GM23338 (cell line): ENCODE measurements around the gene FYN. TPM values are rescaled to one million over a fixed set of nuclear protein-coding genes. Genes with fewer than 3 reads are reported as not detected.

Experiments
- ATAC-seq: fragments of 200-7000 bp; cut with Tn5 transposase; 3 replicates; pipeline ENCODE4 v1.9.1; 2020
- DNase-seq: peaks from one replicate; pipeline ENCODE4 v3.0.0-alpha.2; 2015; ENCODE audit warnings: low spot score
- H2AFZ ChIP-seq: fragments of 200-600 bp; sonication (generic); 2 replicates; pipeline ENCODE4 v1.8.0; 2016; ENCODE audit warnings: antibody characterized with exemption, mild to moderate bottlenecking, moderate library complexity
- H3F3A ChIP-seq: fragments of 200-600 bp; sonication (generic); replicated peaks from 2 replicates; pipeline ENCODE4 v1.8.0; 2017; ENCODE audit warnings: antibody characterized with exemption, mixed run types, low read depth
- H3K27ac ChIP-seq: fragments of 200-600 bp; sonication (generic); 2 replicates; pipeline ENCODE4 v1.6.1; 2016; ENCODE audit warnings: low read depth
- H3K27me3 ChIP-seq: fragments of 200-600 bp; sonication (generic); 2 replicates; pipeline ENCODE4 v1.8.0; 2016; ENCODE audit warnings: mild to moderate bottlenecking, mixed run types, moderate library complexity; ENCODE audit not compliant: insufficient read depth
- H3K36me3 ChIP-seq: fragments of 200-600 bp; sonication (generic); 2 replicates; pipeline ENCODE4 v1.8.0; 2016; ENCODE audit warnings: mild to moderate bottlenecking; ENCODE audit not compliant: insufficient read depth
- H3K4me1 ChIP-seq: fragments of 200-600 bp; sonication (generic); 2 replicates; pipeline ENCODE4 v1.8.0; 2016; ENCODE audit warnings: mild to moderate bottlenecking, moderate library complexity; ENCODE audit not compliant: insufficient read depth
- H3K4me2 ChIP-seq: fragments of 200-600 bp; sonication (generic); 2 replicates; pipeline ENCODE4 v1.7.1; 2017; ENCODE audit warnings: mixed run types
- H3K4me3 ChIP-seq: fragments of 200-600 bp; sonication (generic); 2 replicates; pipeline ENCODE4 v1.6.1; 2016; ENCODE audit warnings: mixed run types
- H3K79me2 ChIP-seq: fragments of 200-600 bp; sonication (generic); replicated peaks from 2 replicates; pipeline ENCODE4 v1.8.0; 2017; ENCODE audit warnings: mild to moderate bottlenecking; ENCODE audit not compliant: insufficient read depth
- H3K9me2 ChIP-seq: fragments of 200-600 bp; sonication (generic); 2 replicates; pipeline ENCODE4 v1.8.0; 2017; ENCODE audit not compliant: insufficient read depth
- H4K20me1 ChIP-seq: fragments of 200-600 bp; sonication (generic); replicated peaks from 2 replicates; pipeline ENCODE4 v1.8.0; 2017; ENCODE audit warnings: mild to moderate bottlenecking; ENCODE audit not compliant: insufficient read depth
- H3K27ac Mint-ChIP-seq: 2 replicates; pipeline ENCODE4 v1.8.0; 2020; ENCODE audit warnings: inconsistent platforms, mild to moderate bottlenecking, moderate library complexity, mixed read lengths
- H3K27me3 Mint-ChIP-seq: 3 replicates; pipeline ENCODE4 v1.8.0; 2022; ENCODE audit warnings: low read depth, mild to moderate bottlenecking, moderate library complexity, mixed read lengths, inconsistent platforms; ENCODE audit not compliant: insufficient read depth, poor library complexity
- H3K36me3 Mint-ChIP-seq: 3 replicates; pipeline ENCODE4 v1.8.0; 2021; ENCODE audit warnings: low read depth, mild to moderate bottlenecking, inconsistent platforms, moderate library complexity, mixed read lengths
- H3K4me1 Mint-ChIP-seq: 3 replicates; pipeline ENCODE4 v1.8.0; 2020; ENCODE audit warnings: mild to moderate bottlenecking, inconsistent platforms, mixed read lengths
- H3K4me3 Mint-ChIP-seq: 3 replicates; pipeline ENCODE4 v1.8.0; 2021; ENCODE audit warnings: moderate library complexity, mild to moderate bottlenecking, inconsistent platforms, mixed read lengths
- H3K9me3 Mint-ChIP-seq: 3 replicates; pipeline ENCODE4 v1.8.0; 2020; ENCODE audit warnings: moderate library complexity, mild to moderate bottlenecking, inconsistent platforms, mixed read lengths
- CREB1 ChIP-seq: fragments of 250-450 bp; sonication (Bioruptor Pico); IDR thresholded peaks from 2 replicates; pipeline ENCODE4 v1.5.0; 2020; ENCODE audit warnings: low read depth, mild to moderate bottlenecking, moderate library complexity
- CTCF ChIP-seq, 2 experiments: fragments of 200-600 bp in 1 of 2; sonication (generic) in 1 of 2; conservative IDR thresholded peaks; 2 replicates each; pipeline versions ENCODE4 v1.5.1 to v1.6.1; 2016 to 2017; ENCODE audit warnings: antibody characterized with exemption in 2 of 2, low read depth in 2 of 2, mild to moderate bottlenecking in 2 of 2, moderate library complexity in 1 of 2
- EZH2 ChIP-seq: fragments of 200-600 bp; sonication (generic); IDR thresholded peaks from one replicate; pipeline ENCODE4 v1.8.0; 2017; ENCODE audit warnings: antibody characterized with exemption, mild to moderate bottlenecking, low read depth; ENCODE audit not compliant: unreplicated experiment
- NANOG ChIP-seq: IDR thresholded peaks from 2 replicates; pipeline ENCODE4 v1.6.1; 2016; ENCODE audit warnings: antibody characterized with exemption, borderline replicate concordance
- STAT1 ChIP-seq: IDR thresholded peaks from one replicate; pipeline ENCODE4 v1.6.1; 2016; ENCODE audit warnings: antibody characterized with exemption; ENCODE audit not compliant: unreplicated experiment
- ZNF114 ChIP-seq: fragments of 250-450 bp; sonication (Bioruptor Pico); IDR thresholded peaks from 2 replicates; pipeline ENCODE4 v1.5.0; 2020; ENCODE audit warnings: mild to moderate bottlenecking, moderate library complexity
- ZNF331 ChIP-seq: fragments of 250-450 bp; sonication (Bioruptor Pico); IDR thresholded peaks from 2 replicates; pipeline ENCODE4 v1.5.0; 2020; ENCODE audit warnings: low read depth, mild to moderate bottlenecking, moderate library complexity
- polyA plus RNA-seq: library from polyadenylated mRNA; unstranded; fragments of >200 nt; fragmentation: Nextera tagmentation; extraction: Ambion mirVana; gene quantifications from 2 replicates; pipeline ENCODE4 v1.2.1, GENCODE V29; 2016
- total RNA-seq: library from RNA; depleted of rRNA; stranded (reverse); fragments of >200 nt; shearing (Covaris generic); gene quantifications from 2 replicates; pipeline ENCODE4 v1.2.3, GENCODE V29; 2014
- TF ChIP-seq, protein P1 (sequence below): IDR thresholded peaks from 2 replicates; pipeline ENCODE4 v1.6.1; 2016; ENCODE audit warnings: antibody characterized with exemption
- TF ChIP-seq, protein P2 (sequence below): IDR thresholded peaks from one replicate; pipeline ENCODE4 v1.6.1; 2018; ENCODE audit warnings: antibody characterized with exemption; ENCODE audit not compliant: unreplicated experiment

The FYN gene
- total and polyA plus RNA-seq, 2 experiments from 2014 or later: 46.8 to 143 TPM

DNA sequence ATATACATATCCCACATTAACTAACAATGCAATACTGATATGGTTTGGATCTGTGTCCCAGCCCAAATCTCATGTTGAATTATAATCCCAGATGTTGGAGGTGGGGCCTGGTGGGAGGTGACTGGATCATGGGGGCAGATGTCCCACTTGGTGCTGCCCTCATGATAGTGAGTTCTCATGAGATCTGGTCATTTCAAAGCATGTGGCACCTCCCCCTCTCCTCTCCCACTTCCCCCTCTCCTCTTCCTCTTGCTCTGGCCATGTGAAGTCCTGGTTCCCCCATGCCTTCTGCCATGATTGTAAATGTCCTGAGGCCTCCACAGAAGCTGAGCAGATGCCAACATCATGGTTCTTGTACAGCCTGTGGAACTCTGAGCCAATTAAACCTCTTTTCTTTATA lies 71.2 kb downstream of the FYN start (continued):
- TF ChIP-seq, protein P1, sequence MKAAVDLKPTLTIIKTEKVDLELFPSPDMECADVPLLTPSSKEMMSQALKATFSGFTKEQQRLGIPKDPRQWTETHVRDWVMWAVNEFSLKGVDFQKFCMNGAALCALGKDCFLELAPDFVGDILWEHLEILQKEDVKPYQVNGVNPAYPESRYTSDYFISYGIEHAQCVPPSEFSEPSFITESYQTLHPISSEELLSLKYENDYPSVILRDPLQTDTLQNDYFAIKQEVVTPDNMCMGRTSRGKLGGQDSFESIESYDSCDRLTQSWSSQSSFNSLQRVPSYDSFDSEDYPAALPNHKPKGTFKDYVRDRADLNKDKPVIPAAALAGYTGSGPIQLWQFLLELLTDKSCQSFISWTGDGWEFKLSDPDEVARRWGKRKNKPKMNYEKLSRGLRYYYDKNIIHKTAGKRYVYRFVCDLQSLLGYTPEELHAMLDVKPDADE: no peak
- no peak for TF ChIP-seq CTCF (conservative IDR thresholded peaks at IDR 0.05; ENCODE audit: low read depth in 2 of 2)

GRCh38 chr6:111800821-111801220 lies 72.4 kb downstream of the FYN start:
- H3K4me3 Mint-ChIP-seq: no peak overlapping the region
- ATAC-seq (no peak), DNase-seq (no peak)
- Histone ChIP-seq H3K4me3 (no peak overlapping the region), H3K9me2 (no peaks in the 10 kb centered on the region), H3K36me3 (no peaks in the 10 kb centered on the region), H3K4me1 (peaks cover 23% of the 10 kb centered on the region; the same call in 1 of the 2 replicates), H3K27ac (no peak overlapping the region), H3K79me2 (peaks cover 29% of the 10 kb centered on the region), H4K20me1 (peaks cover 15% of the 10 kb centered on the region; the same call in 1 of the 2 replicates), H3K27me3 (no peaks in the 10 kb centered on the region), H2AFZ (no peak overlapping the region), H3K4me2 (no peak overlapping the region), H3F3A (no peaks in the 10 kb centered on the region)
- peaks cover 39% of the 10 kb centered on the region for H3K4me1 Mint-ChIP-seq
- no peaks in the 10 kb centered on the region for H3K36me3 Mint-ChIP-seq
- no peaks in the 10 kb centered on the region; the same call in 2 of the 3 replicates for H3K9me3 Mint-ChIP-seq
- peaks cover 14% of the 10 kb centered on the region for H3K27me3 Mint-ChIP-seq
- H3K27ac Mint-ChIP-seq: no peak overlapping the region
- TF ChIP-seq ZNF114 (CRISPR knock-in tag) (no peak), ZNF331 (no peak), NANOG (no peak), CREB1 (CRISPR knock-in tag) (no peak), CTCF (conservative IDR thresholded peaks at IDR 0.05; ENCODE audit: low read depth in 2 of 2) (no peak), STAT1 (no peak), EZH2 (no peak)
- TF ChIP-seq, protein P2, sequence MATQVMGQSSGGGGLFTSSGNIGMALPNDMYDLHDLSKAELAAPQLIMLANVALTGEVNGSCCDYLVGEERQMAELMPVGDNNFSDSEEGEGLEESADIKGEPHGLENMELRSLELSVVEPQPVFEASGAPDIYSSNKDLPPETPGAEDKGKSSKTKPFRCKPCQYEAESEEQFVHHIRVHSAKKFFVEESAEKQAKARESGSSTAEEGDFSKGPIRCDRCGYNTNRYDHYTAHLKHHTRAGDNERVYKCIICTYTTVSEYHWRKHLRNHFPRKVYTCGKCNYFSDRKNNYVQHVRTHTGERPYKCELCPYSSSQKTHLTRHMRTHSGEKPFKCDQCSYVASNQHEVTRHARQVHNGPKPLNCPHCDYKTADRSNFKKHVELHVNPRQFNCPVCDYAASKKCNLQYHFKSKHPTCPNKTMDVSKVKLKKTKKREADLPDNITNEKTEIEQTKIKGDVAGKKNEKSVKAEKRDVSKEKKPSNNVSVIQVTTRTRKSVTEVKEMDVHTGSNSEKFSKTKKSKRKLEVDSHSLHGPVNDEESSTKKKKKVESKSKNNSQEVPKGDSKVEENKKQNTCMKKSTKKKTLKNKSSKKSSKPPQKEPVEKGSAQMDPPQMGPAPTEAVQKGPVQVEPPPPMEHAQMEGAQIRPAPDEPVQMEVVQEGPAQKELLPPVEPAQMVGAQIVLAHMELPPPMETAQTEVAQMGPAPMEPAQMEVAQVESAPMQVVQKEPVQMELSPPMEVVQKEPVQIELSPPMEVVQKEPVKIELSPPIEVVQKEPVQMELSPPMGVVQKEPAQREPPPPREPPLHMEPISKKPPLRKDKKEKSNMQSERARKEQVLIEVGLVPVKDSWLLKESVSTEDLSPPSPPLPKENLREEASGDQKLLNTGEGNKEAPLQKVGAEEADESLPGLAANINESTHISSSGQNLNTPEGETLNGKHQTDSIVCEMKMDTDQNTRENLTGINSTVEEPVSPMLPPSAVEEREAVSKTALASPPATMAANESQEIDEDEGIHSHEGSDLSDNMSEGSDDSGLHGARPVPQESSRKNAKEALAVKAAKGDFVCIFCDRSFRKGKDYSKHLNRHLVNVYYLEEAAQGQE: no peak
- TF ChIP-seq, protein P1: no peak
